ENCODE results near the gene RUNX3. TPM values are rescaled to one million over a fixed set of nuclear protein-coding genes. Genes with fewer than 3 reads are reported as not detected.

Gene RUNX3
- total and polyA plus RNA-seq, 5 donors from 2014 or later: 12.0 to 268 (median 17.5) TPM

GRCh38 chr1:24929398-24930259 lies 447 bp downstream of the RUNX3 start:
- Mint-ChIP-seq H3K4me3 (peak overlapping the region; percentile 95 to 99 (median 98)), H3K27me3 (peaks cover 10% of the 10 kb centered on the region), H3K27ac (peak overlapping the region; percentile 97 to 100 (median 99)), H3K4me1 (peaks cover 8 to 60% (median 15%) of the 10 kb centered on the region in 4 donors), H3K9me3 (peaks cover 0 to 2% (median 0%) of the 10 kb centered on the region in 7 donors), H3K36me3 (peaks cover 21% of the 10 kb centered on the region)
- peak overlapping the region; percentile 98 for H3K27ac ChIP-seq (ENCODE audit: insufficient read depth, low read length, poor library complexity, severe bottlenecking)
- DNase-seq (peak; percentile 28 to 69 (median 68)), ATAC-seq (ENCODE audit: low read depth in 2 of 2) (peak; percentile 7 to 8)
- H3K27me3 ChIP-seq (ENCODE audit: control insufficient read depth, insufficient read depth, low read length): no peaks in the 10 kb centered on the region
- H3K36me3 ChIP-seq (ENCODE audit: control insufficient read depth, insufficient read depth, low read length): peaks cover 20% of the 10 kb centered on the region
- peaks cover 58% of the 10 kb centered on the region for H3K4me1 ChIP-seq (ENCODE audit: control insufficient read depth, insufficient read depth, low read length, poor library complexity, severe bottlenecking)
- peak overlapping the region; percentile 99 for H3K4me3 ChIP-seq (ENCODE audit: low read depth, low read length)
- H3K9me3 ChIP-seq (ENCODE audit: control insufficient read depth in 2 of 2, low read length in 2 of 2): no peaks in the 10 kb centered on the region

GRCh38 chr1:24928689-24929397 lies 1.2 kb downstream of the RUNX3 start:
- DNase-seq (peak; percentile 54 to 74 (median 68)), ATAC-seq (ENCODE audit: low read depth in 2 of 2) (peak in 1 of 2 donors; percentile 9)
- Histone ChIP-seq H3K36me3 (ENCODE audit: control insufficient read depth, insufficient read depth, low read length) (peaks cover 26% of the 10 kb centered on the region), H3K4me1 (ENCODE audit: control insufficient read depth, insufficient read depth, low read length, poor library complexity, severe bottlenecking) (peaks cover 65% of the 10 kb centered on the region), H3K27ac (ENCODE audit: insufficient read depth, low read length, poor library complexity, severe bottlenecking) (peak overlapping the region; percentile 98), H3K4me3 (ENCODE audit: low read depth, low read length) (peak overlapping the region; percentile 99), H3K27me3 (ENCODE audit: control insufficient read depth, insufficient read depth, low read length) (no peaks in the 10 kb centered on the region), H3K9me3 (ENCODE audit: control insufficient read depth in 2 of 2, low read length in 2 of 2) (no peaks in the 10 kb centered on the region)
- Mint-ChIP-seq H3K9me3 (peaks cover 0 to 2% (median 0%) of the 10 kb centered on the region in 7 donors), H3K4me3 (peak overlapping the region; percentile 95 to 99 (median 98)), H3K27ac (peak overlapping the region; percentile 97 to 100 (median 99)), H3K4me1 (peaks cover 9 to 63% (median 18%) of the 10 kb centered on the region in 4 donors), H3K27me3 (peaks cover 9% of the 10 kb centered on the region), H3K36me3 (peaks cover 22% of the 10 kb centered on the region)

- Histone ChIP-seq H3K4me3 (ENCODE audit: low read depth, low read length) (peak overlapping the region; percentile 99), H3K36me3 (ENCODE audit: control insufficient read depth, insufficient read depth, low read length) (peaks cover 33% of the 10 kb centered on the region), H3K4me1 (ENCODE audit: control insufficient read depth, insufficient read depth, low read length, poor library complexity, severe bottlenecking) (peaks cover 72% of the 10 kb centered on the region), H3K27me3 (ENCODE audit: control insufficient read depth, insufficient read depth, low read length) (no peaks in the 10 kb centered on the region), H3K27ac (ENCODE audit: insufficient read depth, low read length, poor library complexity, severe bottlenecking) (peak overlapping the region; percentile 98), H3K9me3 (ENCODE audit: control insufficient read depth in 2 of 2, low read length in 2 of 2) (no peaks in the 10 kb centered on the region)
- Mint-ChIP-seq H3K27me3 (peaks cover 5% of the 10 kb centered on the region), H3K4me3 (peak overlapping the region; percentile 95 to 99 (median 98)), H3K27ac (peak overlapping the region; percentile 97 to 100 (median 99)), H3K36me3 (peaks cover 26% of the 10 kb centered on the region), H3K9me3 (peaks cover 0 to 2% (median 0%) of the 10 kb centered on the region in 7 donors), H3K4me1 (peaks cover 13 to 65% (median 21%) of the 10 kb centered on the region in 4 donors)
- DNase-seq: peak in 1 of 3 donors; percentile 75
- no peak for ATAC-seq (ENCODE audit: low read depth in 2 of 2)
These were observed 1.9 kb downstream of the RUNX3 start for GRCh38 chr1:24927988-24928688.

- peaks cover 0 to 2% (median 0%) of the 10 kb centered on the region in 7 donors for H3K9me3 Mint-ChIP-seq
- H3K9me3 ChIP-seq (ENCODE audit: control insufficient read depth in 2 of 2, low read length in 2 of 2): no peaks in the 10 kb centered on the region
- H3K27me3 ChIP-seq (ENCODE audit: control insufficient read depth, insufficient read depth, low read length): no peaks in the 10 kb centered on the region
- DNase-seq: no peak
- H3K27me3 Mint-ChIP-seq: peaks cover 11% of the 10 kb centered on the region
- H3K4me1 ChIP-seq (ENCODE audit: control insufficient read depth, insufficient read depth, low read length, poor library complexity, severe bottlenecking): peaks cover 79% of the 10 kb centered on the region
- no peak for ATAC-seq (ENCODE audit: low read depth in 2 of 2)
- H3K4me1 Mint-ChIP-seq: peaks cover 19 to 66% (median 26%) of the 10 kb centered on the region in 4 donors
- H3K36me3 Mint-ChIP-seq: peaks cover 29% of the 10 kb centered on the region
- peaks cover 36% of the 10 kb centered on the region for H3K36me3 ChIP-seq (ENCODE audit: control insufficient read depth, insufficient read depth, low read length)
- peak overlapping the region; percentile 98 for H3K27ac ChIP-seq (ENCODE audit: insufficient read depth, low read length, poor library complexity, severe bottlenecking)
- H3K27ac Mint-ChIP-seq: peak overlapping the region; percentile 97 to 100 (median 99)
- peak overlapping the region; percentile 95 to 99 (median 98) for H3K4me3 Mint-ChIP-seq
- H3K4me3 ChIP-seq (ENCODE audit: low read depth, low read length): peak overlapping the region; percentile 99
These were observed 2.6 kb downstream of the RUNX3 start for GRCh38 chr1:24927473-24927872.

GRCh38 chr1:24926563-24927249 lies 3.4 kb downstream of the RUNX3 start:
- Histone ChIP-seq H3K4me1 (ENCODE audit: control insufficient read depth, insufficient read depth, low read length, poor library complexity, severe bottlenecking) (peaks cover 83% of the 10 kb centered on the region), H3K9me3 (ENCODE audit: control insufficient read depth in 2 of 2, low read length in 2 of 2) (no peaks in the 10 kb centered on the region), H3K27me3 (ENCODE audit: control insufficient read depth, insufficient read depth, low read length) (no peaks in the 10 kb centered on the region), H3K27ac (ENCODE audit: insufficient read depth, low read length, poor library complexity, severe bottlenecking) (peak overlapping the region; percentile 98), H3K4me3 (ENCODE audit: low read depth, low read length) (peak overlapping the region; percentile 99), H3K36me3 (ENCODE audit: control insufficient read depth, insufficient read depth, low read length) (peaks cover 36% of the 10 kb centered on the region)
- peak overlapping the region; percentile 95 to 99 (median 98) for H3K4me3 Mint-ChIP-seq
- ATAC-seq (ENCODE audit: low read depth in 2 of 2) (no peak), DNase-seq (peak in 1 of 3 donors; percentile 37)
- peaks cover 25 to 71% (median 32%) of the 10 kb centered on the region in 4 donors for H3K4me1 Mint-ChIP-seq
- H3K27ac Mint-ChIP-seq: peak overlapping the region; percentile 94 to 100 (median 99)
- H3K36me3 Mint-ChIP-seq: peaks cover 34% of the 10 kb centered on the region
- H3K9me3 Mint-ChIP-seq: peaks cover 0 to 2% (median 0%) of the 10 kb centered on the region in 7 donors
- H3K27me3 Mint-ChIP-seq: peaks cover 11% of the 10 kb centered on the region

GRCh38 chr1:24925963-24926362 lies 4.1 kb downstream of the RUNX3 start:
- H3K4me1 Mint-ChIP-seq: peaks cover 25 to 73% (median 36%) of the 10 kb centered on the region in 4 donors
- peaks cover 11% of the 10 kb centered on the region for H3K27me3 Mint-ChIP-seq
- no peaks in the 10 kb centered on the region for H3K27me3 ChIP-seq (ENCODE audit: control insufficient read depth, insufficient read depth, low read length)
- ATAC-seq (ENCODE audit: low read depth in 2 of 2) (no peak), DNase-seq (no peak)
- peaks cover 34% of the 10 kb centered on the region for H3K36me3 Mint-ChIP-seq
- peaks cover 83% of the 10 kb centered on the region for H3K4me1 ChIP-seq (ENCODE audit: control insufficient read depth, insufficient read depth, low read length, poor library complexity, severe bottlenecking)
- H3K9me3 Mint-ChIP-seq: peaks cover 0 to 2% (median 0%) of the 10 kb centered on the region in 7 donors
- H3K4me3 Mint-ChIP-seq: peak overlapping the region; percentile 95 to 99 (median 98)
- peaks cover 39% of the 10 kb centered on the region for H3K36me3 ChIP-seq (ENCODE audit: control insufficient read depth, insufficient read depth, low read length)
- H3K27ac Mint-ChIP-seq: peak overlapping the region; percentile 94 to 100 (median 99)
- peak overlapping the region; percentile 99 for H3K4me3 ChIP-seq (ENCODE audit: low read depth, low read length)
- H3K9me3 ChIP-seq (ENCODE audit: control insufficient read depth in 2 of 2, low read length in 2 of 2): no peaks in the 10 kb centered on the region
- H3K27ac ChIP-seq (ENCODE audit: insufficient read depth, low read length, poor library complexity, severe bottlenecking): peak overlapping the region; percentile 98
